ENCODE data around the gene HOXD12.

The HOXD12 gene

DNA sequence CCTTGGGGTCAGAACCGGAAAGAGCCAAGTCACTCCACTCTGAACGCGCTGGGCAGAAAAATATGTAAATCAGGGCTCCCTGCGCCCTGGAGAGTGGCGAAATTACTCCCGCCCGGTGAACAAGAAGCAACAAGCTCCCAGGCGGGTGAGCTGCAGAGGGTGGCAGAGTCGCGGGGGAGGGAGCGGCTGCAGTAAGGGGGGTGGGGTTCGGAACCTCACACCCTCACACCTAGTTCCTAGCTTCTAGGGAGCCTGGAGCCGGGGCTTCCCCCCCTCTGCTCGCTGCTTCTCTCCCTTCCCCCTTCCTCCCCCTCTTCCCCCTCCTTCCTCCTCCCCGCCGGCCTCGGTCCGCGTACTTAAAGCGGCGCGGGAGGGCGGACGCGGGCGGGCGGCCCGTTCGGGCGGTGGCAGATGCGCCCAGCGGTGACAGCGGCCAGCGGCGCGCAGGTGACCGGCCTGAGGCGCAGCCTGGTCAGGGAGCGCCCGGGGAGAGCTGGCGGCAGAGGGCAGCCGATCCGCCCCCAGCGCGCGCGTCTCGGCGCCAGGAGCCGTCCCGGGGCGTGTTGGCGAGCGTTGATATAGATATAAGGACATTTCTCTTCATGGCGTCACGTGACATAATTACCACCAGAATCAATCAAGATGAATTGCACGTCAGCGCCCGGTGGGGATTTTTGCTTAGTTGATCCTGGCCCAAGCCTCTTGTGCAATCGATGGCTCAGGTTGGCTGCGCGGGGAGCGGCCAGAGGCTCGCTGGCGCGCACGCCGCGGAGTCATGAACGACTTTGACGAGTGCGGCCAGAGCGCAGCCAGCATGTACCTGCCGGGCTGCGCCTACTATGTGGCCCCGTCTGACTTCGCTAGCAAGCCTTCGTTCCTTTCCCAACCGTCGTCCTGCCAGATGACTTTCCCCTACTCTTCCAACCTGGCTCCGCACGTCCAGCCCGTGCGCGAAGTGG is 7.3 kb downstream of the HOXD12 start, which contains the start of gene HOXD11:
TSS of gene HOXD11 (plus strand) at position 700 of the 959 bp plus-strand sequence. CDS start at position 776, 76 bp downstream.
- no peak for DNase-seq
- Histone ChIP-seq H3K27me3 (peaks cover 19 to 99% of the 10 kb centered on the region in 2 donors), H3K4me1 (peaks cover 0 to 47% (median 37%) of the 10 kb centered on the region in 4 donors), H3K4me3 (peak within 1 kb of the TSS; percentile 10 to 41), H3K36me3 (no peaks in the 10 kb centered on the region), H3K27ac (no peak within 1 kb of the TSS), H3K9me3 (no peaks in the 10 kb centered on the region)
- TF ChIP-seq, protein P1, sequence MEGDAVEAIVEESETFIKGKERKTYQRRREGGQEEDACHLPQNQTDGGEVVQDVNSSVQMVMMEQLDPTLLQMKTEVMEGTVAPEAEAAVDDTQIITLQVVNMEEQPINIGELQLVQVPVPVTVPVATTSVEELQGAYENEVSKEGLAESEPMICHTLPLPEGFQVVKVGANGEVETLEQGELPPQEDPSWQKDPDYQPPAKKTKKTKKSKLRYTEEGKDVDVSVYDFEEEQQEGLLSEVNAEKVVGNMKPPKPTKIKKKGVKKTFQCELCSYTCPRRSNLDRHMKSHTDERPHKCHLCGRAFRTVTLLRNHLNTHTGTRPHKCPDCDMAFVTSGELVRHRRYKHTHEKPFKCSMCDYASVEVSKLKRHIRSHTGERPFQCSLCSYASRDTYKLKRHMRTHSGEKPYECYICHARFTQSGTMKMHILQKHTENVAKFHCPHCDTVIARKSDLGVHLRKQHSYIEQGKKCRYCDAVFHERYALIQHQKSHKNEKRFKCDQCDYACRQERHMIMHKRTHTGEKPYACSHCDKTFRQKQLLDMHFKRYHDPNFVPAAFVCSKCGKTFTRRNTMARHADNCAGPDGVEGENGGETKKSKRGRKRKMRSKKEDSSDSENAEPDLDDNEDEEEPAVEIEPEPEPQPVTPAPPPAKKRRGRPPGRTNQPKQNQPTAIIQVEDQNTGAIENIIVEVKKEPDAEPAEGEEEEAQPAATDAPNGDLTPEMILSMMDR (IDR thresholded peaks at IDR 0.05), result no peak
- intact Hi-C loops (cut with DNase I; ENCODE audit: low total_unique reads), result no loop called here

DNA sequence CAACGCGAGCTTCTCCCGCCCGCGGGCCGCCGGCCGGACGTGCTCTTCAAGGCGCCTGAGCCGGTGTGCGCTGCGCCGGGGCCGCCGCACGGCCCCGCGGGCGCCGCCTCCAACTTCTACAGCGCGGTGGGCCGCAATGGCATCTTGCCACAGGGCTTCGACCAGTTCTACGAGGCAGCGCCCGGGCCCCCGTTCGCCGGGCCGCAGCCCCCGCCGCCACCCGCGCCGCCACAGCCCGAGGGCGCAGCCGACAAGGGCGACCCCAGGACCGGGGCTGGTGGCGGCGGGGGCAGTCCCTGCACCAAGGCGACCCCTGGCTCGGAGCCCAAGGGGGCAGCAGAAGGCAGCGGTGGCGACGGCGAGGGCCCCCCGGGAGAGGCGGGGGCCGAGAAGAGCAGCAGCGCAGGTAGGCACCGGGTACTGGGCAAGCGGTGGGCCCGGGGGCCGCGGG is 8.2 kb downstream of the HOXD12 start:
- H3K27me3 ChIP-seq, result peaks cover 19 to 99% of the 10 kb centered on the region in 2 donors
- intact Hi-C loops (cut with DNase I; ENCODE audit: low total_unique reads), result no loop called here

DNA sequence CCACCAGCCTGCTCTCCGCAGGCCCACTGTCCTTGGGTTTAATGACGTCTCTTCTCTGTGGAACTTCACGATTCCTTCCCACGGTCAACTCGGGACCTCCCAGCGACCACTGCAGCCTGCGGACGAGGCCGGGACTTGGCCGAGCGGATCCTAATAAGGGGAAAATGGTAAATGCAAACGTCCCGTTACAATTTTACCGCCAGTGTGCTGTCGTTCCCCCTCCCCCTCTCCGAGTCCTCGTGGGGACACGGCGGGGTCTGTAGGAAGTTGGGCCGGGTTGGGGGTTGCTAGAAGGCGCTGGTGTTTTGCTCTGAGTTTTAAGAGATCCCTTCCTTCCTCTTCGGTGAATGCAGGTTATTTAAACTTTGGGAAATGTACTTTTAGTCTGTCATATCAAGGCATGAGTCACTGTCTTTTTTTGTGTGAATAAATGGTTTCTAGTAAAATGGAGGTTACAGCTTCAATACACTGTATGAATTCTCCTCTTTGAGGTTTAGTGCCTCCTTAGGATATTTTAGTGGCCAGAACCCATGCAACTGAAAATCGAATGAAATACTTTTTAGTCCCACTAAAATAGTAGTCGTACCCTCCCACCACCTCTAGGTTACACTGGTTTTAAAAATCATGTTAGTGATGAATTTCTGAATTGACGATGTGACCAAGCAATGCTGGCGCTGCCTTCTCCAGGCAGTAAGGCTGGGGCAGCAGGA is 9.8 kb downstream of the HOXD12 start:
- no peak overlapping the region for H3K4me3 ChIP-seq
- TF ChIP-seq, protein P1 (IDR thresholded peaks at IDR 0.05), result no peak
- H3K36me3 ChIP-seq, result no peaks in the 10 kb centered on the region
- no peaks in the 10 kb centered on the region for H3K9me3 ChIP-seq
- no peak for DNase-seq
- peaks cover 0 to 40% (median 33%) of the 10 kb centered on the region in 4 donors for H3K4me1 ChIP-seq
- H3K27ac ChIP-seq, result no peak overlapping the region
- peaks cover 19 to 99% of the 10 kb centered on the region in 2 donors for H3K27me3 ChIP-seq
- intact Hi-C loops (cut with DNase I; ENCODE audit: low total_unique reads), result no loop called here

More for the DNA sequence above, 8.2 kb downstream of the HOXD12 start:
- Histone ChIP-seq H3K4me3 (no peak overlapping the region), H3K36me3 (no peaks in the 10 kb centered on the region), H3K9me3 (no peaks in the 10 kb centered on the region), H3K27ac (no peak overlapping the region), H3K4me1 (peaks cover 0 to 47% (median 37%) of the 10 kb centered on the region in 4 donors)
- TF ChIP-seq, protein P1 (IDR thresholded peaks at IDR 0.05), result no peak
- no peak for DNase-seq

DNA sequence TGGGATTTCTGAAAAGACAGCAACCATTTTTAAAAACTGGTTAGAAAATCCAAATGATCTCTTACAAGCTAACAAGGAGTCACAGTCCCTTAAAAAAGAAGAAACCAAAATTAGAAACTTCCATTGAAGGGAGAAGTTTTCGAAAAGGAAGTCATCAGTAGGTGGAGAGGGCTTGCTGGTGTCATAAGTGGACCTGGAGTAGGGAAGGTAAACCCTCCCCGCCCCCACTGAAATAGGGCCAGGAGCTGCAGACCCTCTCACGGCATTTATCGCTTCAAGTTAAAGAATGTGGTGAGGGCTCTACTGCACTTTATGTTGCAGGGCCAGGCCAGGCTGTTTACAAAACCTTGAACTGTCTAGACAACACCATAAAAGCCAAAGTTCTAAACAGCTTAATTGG is 10.4 kb downstream of the HOXD12 start:
- TF ChIP-seq, protein P1 (IDR thresholded peaks at IDR 0.05), result no peak

More for the DNA sequence above, 10.4 kb downstream of the HOXD12 start:
- peaks cover 19 to 99% of the 10 kb centered on the region in 2 donors for H3K27me3 ChIP-seq
- H3K4me1 ChIP-seq, result peaks cover 0 to 34% (median 27%) of the 10 kb centered on the region in 4 donors
- DNase-seq, result no peak
- H3K36me3 ChIP-seq, result no peaks in the 10 kb centered on the region
- intact Hi-C loops (cut with DNase I; ENCODE audit: low total_unique reads), result loop anchor here (10.0 kb wide), 1 partner anchor 1035 kb away; no protein-coding TSS in a partner anchor
- H3K27ac ChIP-seq, result no peak overlapping the region
- no peak overlapping the region for H3K4me3 ChIP-seq
- no peaks in the 10 kb centered on the region for H3K9me3 ChIP-seq

Data from tibial artery (tissue), 4 donors.